Right lobe of liver (tissue), 4 donors: ENCODE results near the gene GOLGA1.

Experiments
- POLR2A ChIP-seq: fragments of 450-650 bp; IDR thresholded peaks from one replicate; pipeline ENCODE4 v1.6.1; 2017; ENCODE audit warnings: antibody characterized with exemption, mild to moderate bottlenecking
- TF ChIP-seq, protein P1 (sequence below), 4 donors: fragments of 200-600 bp in 3 of 4; fragments of 450-650 bp in 1 of 4; IDR thresholded peaks; one replicate each; pipeline versions ENCODE4 v1.5.1 to v1.8.0; 2016 to 2022; ENCODE audit warnings: antibody characterized with exemption in 4 of 4, mild to moderate bottlenecking in 2 of 4
- donor health status: DM: no; HTN: no; CAD: no.
- donor health status: DM: no; HTN: no; CAD: no.
- donor health status: DM: no; HTN: yes; CAD: no.

DNA sequence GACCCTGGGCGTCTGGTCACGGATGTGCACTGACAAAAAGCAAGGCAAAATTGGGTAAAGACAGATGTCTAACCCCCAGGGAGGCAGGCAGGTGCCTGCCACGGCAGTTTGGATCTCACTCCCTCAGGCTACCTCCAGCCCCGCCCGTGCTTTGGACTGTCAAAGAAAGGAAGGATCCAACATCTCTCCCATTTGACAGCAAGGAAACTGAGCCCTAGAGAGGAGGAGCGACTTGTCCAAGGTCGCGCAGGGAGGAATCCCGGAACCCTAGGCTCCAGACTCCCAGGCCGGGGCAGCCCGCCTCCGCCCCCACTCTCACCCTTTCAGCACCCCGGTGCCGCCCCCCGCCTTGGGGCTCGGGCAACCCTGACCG is 376 bp downstream of the GOLGA1 start:
- TF ChIP-seq, protein P1, sequence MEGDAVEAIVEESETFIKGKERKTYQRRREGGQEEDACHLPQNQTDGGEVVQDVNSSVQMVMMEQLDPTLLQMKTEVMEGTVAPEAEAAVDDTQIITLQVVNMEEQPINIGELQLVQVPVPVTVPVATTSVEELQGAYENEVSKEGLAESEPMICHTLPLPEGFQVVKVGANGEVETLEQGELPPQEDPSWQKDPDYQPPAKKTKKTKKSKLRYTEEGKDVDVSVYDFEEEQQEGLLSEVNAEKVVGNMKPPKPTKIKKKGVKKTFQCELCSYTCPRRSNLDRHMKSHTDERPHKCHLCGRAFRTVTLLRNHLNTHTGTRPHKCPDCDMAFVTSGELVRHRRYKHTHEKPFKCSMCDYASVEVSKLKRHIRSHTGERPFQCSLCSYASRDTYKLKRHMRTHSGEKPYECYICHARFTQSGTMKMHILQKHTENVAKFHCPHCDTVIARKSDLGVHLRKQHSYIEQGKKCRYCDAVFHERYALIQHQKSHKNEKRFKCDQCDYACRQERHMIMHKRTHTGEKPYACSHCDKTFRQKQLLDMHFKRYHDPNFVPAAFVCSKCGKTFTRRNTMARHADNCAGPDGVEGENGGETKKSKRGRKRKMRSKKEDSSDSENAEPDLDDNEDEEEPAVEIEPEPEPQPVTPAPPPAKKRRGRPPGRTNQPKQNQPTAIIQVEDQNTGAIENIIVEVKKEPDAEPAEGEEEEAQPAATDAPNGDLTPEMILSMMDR (IDR thresholded peaks at IDR 0.05), result no peak
- no peak for TF ChIP-seq POLR2A
